NCI-H526 treated with DMSO at 0.1 percent for 48 hours (cell line): ENCODE data around the gene COG3.
A peak's percentile ranks its signal among the peaks of the same experiment; 100 is the strongest.
"Not testable (repeated sequence)": the region's sequence is repeated elsewhere in the genome, so short reads cannot be mapped to it uniquely, and the experiment has no call there.

Source experiments
- DNase-seq: peaks from one replicate; lab custom pipeline; 2025; lab: John Stamatoyannopoulos, UW

COG3 gene, protein sequence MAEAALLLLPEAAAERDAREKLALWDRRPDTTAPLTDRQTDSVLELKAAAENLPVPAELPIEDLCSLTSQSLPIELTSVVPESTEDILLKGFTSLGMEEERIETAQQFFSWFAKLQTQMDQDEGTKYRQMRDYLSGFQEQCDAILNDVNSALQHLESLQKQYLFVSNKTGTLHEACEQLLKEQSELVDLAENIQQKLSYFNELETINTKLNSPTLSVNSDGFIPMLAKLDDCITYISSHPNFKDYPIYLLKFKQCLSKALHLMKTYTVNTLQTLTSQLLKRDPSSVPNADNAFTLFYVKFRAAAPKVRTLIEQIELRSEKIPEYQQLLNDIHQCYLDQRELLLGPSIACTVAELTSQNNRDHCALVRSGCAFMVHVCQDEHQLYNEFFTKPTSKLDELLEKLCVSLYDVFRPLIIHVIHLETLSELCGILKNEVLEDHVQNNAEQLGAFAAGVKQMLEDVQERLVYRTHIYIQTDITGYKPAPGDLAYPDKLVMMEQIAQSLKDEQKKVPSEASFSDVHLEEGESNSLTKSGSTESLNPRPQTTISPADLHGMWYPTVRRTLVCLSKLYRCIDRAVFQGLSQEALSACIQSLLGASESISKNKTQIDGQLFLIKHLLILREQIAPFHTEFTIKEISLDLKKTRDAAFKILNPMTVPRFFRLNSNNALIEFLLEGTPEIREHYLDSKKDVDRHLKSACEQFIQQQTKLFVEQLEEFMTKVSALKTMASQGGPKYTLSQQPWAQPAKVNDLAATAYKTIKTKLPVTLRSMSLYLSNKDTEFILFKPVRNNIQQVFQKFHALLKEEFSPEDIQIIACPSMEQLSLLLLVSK

DNA sequence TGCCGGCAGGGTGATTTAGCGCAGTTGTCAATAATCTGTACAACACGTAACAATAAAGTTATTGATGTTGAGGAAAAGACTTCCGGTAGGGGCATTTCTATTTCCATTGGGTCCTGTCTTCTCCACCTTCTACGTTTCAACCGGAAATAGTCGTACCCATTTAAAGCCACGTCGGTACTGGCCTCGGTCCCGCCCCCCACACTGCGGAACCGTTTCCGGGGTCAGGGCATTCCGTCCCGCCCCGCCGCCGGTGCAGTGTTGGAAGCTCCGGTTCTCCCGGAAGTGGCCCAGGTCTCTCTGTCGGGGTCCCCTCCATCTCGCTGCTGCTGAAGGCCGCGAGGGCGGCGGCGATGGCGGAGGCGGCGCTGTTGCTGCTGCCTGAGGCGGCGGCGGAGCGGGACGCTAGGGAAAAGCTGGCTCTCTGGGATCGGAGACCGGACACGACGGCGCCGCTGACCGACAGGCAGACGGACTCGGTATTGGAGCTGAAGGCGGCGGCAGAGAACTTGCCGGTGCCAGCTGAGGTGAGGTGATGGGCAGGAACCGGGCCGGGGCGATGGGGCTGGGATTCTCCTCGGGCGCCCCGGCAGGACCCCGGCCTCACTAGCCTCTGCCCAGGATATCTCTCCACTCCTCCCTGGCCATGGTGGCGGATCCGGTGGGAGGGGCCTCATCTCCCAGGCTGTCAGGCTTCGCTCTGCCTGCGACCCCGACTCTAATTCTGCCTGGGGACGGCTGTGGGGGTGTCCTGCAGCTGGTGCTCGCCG, at the start of gene COG3:
Gene COG3 (plus strand): TSS at position 253 of the 767 bp plus-strand sequence. CDS start 98 bp downstream, at position 351.
- DNase-seq: peak; percentile 99

DNA sequence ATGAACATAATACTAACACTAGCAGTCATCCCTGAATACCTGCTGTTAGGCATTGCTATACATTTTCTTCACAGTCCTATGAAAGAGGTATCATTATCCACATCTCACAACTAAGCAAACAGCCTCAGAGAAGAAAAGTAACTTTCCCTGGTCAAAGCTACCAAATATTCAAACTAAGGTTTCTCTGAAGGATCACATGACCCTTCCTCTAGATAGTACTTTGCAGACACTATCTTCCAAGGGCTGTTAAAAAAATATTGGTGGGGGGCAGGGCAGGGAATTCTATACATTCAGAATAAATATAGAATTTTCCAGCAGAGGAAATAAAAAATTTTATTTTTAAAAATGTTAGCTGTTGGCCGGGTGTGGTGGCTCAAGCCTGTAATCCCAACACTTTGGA, 49.6 kb upstream of the COG3 start:
- DNase-seq: no peak

GRCh38 chr13:45416516-45417128, 48.1 kb upstream of the COG3 start:
- no peak for DNase-seq

- peak; percentile 96 for DNase-seq
Measured at GRCh38 chr13:45417790-45418534, 46.8 kb upstream of the COG3 start, which contains the start of gene SLC25A30. Gene SLC25A30 (minus strand): TSS chr13:45418373. CDS start chr13:45411425, 6,948 bp downstream.

DNA sequence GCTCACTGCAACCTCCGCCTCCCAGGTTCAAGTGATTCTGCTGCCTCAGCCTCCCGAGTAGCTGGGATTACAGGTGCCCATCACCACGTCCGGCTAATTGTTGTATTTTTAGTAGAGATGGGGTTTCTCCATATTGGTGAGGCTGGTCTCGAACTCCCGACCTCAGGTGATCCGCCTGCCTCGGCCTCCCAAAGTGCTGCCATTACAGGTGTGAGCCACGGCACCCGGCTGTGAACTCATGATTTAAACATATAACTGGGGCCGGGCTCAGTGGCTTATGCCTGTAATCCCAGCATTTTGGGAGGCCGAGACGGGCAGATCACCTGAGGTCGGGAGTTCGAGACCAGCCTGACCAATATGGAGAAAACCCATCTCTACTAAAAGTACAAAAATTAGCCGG, 45.4 kb upstream of the COG3 start:
- not testable (repeated sequence) for DNase-seq

GRCh38 chr13:45419945-45420344, 44.8 kb upstream of the COG3 start:
- DNase-seq: no peak

DNA sequence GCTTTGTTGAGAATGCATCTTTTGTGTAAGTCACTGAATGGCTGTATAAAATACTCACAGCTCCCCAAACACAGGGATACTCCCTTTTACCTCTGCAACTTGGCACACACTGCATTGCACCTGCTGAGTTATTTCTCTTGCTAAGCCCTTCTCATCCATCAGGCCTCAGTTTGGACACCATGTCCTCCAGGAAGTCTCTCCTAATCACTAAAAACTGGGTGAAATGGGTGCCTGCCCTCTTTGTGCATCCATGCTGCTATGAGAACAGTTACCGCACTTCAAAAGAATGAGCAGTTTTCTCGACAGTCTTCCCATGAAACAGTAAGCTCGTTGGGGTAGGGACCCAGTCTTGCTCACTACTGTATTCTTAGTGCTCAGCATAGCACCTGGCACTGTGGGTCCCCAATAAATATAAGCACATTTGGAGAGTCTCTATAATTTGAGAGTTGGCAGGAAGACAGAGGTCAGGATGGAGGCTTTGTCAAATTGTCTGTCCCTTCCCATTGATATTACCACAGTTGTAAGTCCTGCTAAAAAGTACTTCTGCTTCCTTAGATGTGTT, 41.9 kb upstream of the COG3 start:
- no peak for DNase-seq

GRCh38 chr13:45426056-45426841, 38.5 kb upstream of the COG3 start:
- DNase-seq: not testable (repeated sequence)

GRCh38 chr13:45432737-45433380, 31.9 kb upstream of the COG3 start:
- DNase-seq: no peak

DNA sequence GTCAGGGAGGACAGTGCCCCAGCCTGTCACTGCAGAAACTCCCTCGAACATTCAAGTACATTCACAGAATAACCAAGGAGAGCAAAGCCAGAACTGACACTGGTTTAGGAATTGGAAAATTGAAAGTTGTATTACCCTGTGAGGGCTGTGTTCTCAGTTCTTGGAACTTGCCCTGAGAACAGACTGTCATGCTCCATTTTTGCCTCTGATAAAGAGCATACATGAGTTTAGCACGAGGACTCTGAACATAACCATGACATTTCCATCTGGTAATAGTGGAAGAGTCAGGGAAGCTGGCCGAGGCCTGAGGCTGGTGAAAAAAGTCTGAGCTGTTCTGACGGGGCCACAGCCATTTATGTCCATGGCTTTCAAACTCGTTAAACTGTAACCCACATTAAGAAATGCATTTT, 31.4 kb upstream of the COG3 start:
- DNase-seq: no peak

DNA sequence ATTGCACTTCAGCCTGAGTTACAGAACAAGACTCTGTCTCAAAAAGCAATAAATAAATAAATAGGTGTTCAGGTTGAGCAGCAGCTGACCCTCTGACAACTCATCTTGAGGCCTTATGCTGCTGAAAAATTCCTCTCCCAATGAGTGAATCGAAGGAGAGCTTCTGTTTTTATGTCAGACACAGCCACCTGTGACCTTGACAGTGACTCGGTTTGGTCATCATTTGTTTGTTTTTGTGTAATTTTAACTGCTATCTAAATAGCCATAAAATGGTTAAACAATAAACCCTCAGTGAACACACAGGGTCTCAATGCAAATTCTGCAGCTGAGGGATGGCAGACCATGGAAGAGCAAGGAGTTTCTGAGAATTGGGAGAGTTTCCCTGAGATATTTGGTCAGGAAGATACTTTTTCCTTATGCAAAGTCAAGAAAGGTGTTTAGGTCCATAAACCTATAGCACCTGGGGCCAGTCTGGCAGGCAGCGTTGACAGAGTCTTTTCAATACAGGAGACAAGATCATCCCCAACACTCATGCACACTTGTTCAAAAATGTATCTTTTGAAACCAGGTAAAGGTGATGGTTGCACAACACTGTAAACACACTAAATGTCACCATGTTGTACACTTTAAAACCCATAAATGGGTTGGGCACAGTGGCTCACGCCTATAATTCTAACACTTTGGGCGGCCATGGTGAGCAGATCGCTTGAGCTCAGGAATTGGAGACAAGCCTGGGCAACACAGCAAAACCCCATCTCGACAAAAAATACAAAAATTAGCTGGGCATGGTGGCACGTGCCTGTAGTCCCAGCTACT, 30.0 kb upstream of the COG3 start:
- peak; percentile 91 for DNase-seq

- no peak for DNase-seq
Measured at GRCh38 chr13:45436332-45436731, 28.4 kb upstream of the COG3 start.

GRCh38 chr13:45436953-45437352, 27.8 kb upstream of the COG3 start:
- DNase-seq: no peak

- DNase-seq: no peak
Measured at GRCh38 chr13:45437947-45438346, 26.8 kb upstream of the COG3 start.

DNA sequence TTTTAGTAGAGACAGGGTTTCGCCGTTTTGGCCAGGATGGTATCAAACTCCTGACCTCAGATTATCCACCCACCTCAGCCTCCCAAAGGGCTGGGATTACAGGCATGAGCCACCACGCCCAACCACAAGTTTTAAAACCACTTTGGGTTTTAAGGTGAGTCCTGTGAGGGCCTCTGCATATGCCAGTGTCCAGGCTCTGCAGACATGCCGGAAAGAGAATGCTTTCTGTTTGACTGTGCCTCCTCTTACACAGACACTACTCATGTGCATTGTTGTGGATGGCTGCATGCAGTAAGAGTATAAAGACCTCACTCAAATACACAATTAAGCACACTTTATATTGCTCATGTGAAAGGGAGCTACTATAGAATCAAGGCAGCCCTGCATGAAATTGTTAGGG, 25.7 kb upstream of the COG3 start:
- no peak for DNase-seq

- no peak for DNase-seq
Measured at GRCh38 chr13:45439781-45440462, 24.8 kb upstream of the COG3 start.

DNA sequence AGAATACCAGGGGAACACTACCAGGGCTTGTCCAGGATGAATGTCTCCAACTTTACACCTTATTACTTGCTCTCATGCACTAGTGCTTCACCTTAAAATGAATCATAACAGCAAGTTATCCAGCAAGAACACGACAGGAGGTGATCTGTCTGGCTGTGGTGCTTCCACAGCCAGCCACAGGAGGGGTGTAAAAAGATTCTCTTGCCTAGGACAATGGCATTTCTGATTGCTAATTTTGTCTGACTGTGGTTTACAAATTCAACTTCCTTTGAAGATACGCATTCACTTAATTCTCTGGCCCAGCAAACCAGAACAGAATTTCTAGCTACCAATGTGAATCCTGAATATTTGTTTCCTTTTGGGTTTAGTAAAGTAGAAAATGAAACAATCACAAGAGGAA, 23.1 kb upstream of the COG3 start:
- DNase-seq: no peak

- DNase-seq: no peak
Measured at GRCh38 chr13:45445053-45445452, 19.7 kb upstream of the COG3 start.
